ENCODE results near the gene NKAIN4. TPM values are rescaled to one million over a fixed set of nuclear protein-coding genes. Genes with fewer than 3 reads are reported as not detected.
"Not testable (repeated sequence)": the region's sequence is repeated elsewhere in the genome, so short reads cannot be mapped to it uniquely, and the experiment has no call there.

NKAIN4 gene
- total and polyA plus RNA-seq, 8 donors: 1.1 to 18.1 (median 7.8) TPM; not detected in 1

DNA sequence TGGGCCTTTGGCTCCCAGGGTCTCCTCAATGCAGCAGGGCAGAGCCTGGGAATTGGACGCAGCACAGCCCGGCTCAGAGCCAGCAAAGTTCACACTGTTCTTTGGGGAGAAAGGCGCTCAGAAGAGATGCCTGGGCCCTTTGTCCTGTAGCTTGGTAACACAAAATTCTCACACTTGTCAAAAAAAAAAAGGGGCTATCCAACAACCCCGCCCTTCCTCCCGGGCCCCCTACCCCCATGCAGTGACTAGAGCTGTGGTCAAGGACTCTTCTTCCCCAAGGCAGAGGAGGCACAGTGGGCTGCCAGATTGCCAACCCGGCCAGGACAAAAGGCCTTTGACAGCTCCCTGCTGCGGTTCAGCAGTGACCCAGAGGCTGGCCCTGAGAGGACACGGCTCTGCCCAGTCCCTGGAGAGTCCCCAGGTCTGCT lies 2.0 kb downstream of the NKAIN4 start:
- intact Hi-C loops (cut with DNase I): no loop called here
- H3K36me3 ChIP-seq: no peaks in the 10 kb centered on the region
- no peaks in the 10 kb centered on the region for H3K9me3 ChIP-seq
- DNase-seq: no peak
- ATAC-seq: no peak
- H3K4me1 ChIP-seq: peaks cover 0 to 11% of the 10 kb centered on the region in 2 donors
- TF ChIP-seq, protein P1, sequence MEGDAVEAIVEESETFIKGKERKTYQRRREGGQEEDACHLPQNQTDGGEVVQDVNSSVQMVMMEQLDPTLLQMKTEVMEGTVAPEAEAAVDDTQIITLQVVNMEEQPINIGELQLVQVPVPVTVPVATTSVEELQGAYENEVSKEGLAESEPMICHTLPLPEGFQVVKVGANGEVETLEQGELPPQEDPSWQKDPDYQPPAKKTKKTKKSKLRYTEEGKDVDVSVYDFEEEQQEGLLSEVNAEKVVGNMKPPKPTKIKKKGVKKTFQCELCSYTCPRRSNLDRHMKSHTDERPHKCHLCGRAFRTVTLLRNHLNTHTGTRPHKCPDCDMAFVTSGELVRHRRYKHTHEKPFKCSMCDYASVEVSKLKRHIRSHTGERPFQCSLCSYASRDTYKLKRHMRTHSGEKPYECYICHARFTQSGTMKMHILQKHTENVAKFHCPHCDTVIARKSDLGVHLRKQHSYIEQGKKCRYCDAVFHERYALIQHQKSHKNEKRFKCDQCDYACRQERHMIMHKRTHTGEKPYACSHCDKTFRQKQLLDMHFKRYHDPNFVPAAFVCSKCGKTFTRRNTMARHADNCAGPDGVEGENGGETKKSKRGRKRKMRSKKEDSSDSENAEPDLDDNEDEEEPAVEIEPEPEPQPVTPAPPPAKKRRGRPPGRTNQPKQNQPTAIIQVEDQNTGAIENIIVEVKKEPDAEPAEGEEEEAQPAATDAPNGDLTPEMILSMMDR (IDR thresholded peaks at IDR 0.05): no peak
- H3K27ac ChIP-seq: no peak overlapping the region
- no peak overlapping the region for H3K4me3 ChIP-seq
- peaks cover 48 to 97% of the 10 kb centered on the region in 2 donors for H3K27me3 ChIP-seq

DNA sequence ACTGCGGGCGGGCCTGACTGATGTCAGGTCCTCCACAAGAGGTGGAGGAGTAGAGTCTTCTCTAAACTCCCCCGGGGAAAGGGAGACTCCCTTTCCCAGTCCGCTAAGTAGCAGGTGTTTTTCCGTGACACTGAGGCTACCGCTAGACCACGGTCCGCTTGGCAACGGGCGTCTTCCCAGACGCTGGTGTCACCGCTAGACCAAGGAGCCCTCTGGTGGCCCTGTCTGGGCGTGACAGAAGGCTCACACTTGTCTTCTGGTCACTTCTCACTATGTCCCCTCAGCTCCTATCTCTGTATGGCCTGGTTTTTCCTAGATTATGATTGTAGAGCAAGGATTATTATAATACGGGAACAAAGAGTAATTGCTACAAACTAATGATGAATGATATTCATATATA lies 2.9 kb downstream of the NKAIN4 start:
- H3K4me3 ChIP-seq; intact Hi-C loops (cut with DNase I); DNase-seq; H3K36me3 ChIP-seq; ATAC-seq; H3K27ac ChIP-seq; H3K9me3 ChIP-seq: not testable (repeated sequence)
- peaks cover 0 to 11% of the 10 kb centered on the region in 2 donors for H3K4me1 ChIP-seq
- peaks cover 46 to 99% of the 10 kb centered on the region in 2 donors for H3K27me3 ChIP-seq

DNA sequence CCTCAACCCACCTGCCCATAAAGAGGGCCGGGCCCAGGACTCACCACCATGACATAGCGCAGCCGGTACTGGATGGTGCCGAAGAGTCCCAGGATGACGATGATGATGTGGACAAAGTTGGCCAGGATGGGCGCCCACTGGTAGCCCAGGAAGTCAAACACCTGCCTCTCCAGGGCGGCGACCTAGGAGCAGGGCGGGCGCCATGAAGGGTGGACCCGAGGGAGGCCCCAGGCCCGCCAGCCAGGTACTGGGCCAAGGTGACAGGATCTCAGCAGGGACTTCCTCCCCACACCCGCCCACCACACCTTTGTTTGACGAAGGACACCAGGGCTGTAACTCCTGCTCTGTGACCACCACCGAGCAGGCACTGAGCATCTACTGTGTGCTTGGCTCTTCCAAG lies 4.4 kb downstream of the NKAIN4 start:
- peaks cover 34 to 99% of the 10 kb centered on the region in 2 donors for H3K27me3 ChIP-seq
- no peak overlapping the region for H3K27ac ChIP-seq
- ATAC-seq (no peak), DNase-seq (no peak)
- intact Hi-C loops (cut with DNase I): no loop called here
- TF ChIP-seq, protein P1 (IDR thresholded peaks at IDR 0.05): no peak
- peaks cover 0 to 11% of the 10 kb centered on the region in 2 donors for H3K4me1 ChIP-seq
- H3K36me3 ChIP-seq: no peaks in the 10 kb centered on the region
- H3K9me3 ChIP-seq: no peaks in the 10 kb centered on the region
- no peak overlapping the region for H3K4me3 ChIP-seq

DNA sequence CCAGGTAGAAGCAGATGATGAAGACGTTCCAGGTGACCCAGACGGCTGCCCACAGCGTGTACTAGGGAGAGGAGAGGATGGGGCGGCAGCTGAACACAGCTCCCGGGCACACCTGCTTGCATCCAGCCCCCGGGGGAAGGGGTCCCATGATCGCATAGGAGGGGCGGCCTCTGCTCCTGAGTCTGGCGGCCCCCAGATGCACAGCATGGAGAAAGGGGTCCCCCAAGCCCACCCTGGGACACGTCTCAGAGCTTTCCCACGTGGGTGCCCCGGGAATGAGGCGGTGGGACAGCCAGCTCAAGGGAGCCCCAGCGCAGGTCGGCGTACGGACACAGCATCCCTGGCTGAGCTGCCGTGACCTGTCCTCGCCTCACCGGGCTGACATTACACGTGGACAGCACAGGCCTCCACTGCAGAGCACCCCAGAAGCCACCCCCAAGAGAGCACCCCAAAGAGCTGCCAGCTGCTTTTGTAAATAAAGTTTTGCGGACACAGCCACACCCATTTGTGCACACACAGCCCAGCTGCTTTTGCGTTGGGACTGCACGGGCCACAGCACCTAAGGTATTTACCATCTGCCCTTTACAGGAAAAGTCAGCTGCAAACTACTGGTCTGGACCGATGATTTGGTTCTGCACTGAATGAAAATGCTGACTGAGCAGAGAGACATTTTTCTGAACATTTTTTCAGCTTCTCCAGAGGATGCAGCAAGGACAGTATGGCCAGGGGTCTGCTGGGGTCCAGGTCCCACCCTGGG lies 5.2 kb downstream of the NKAIN4 start:
- TF ChIP-seq, protein P1 (IDR thresholded peaks at IDR 0.05): no peak
- Histone ChIP-seq H3K4me3 (no peak overlapping the region), H3K36me3 (no peaks in the 10 kb centered on the region), H3K4me1 (peaks cover 0 to 9% of the 10 kb centered on the region in 2 donors), H3K9me3 (no peaks in the 10 kb centered on the region), H3K27ac (no peak overlapping the region), H3K27me3 (peaks cover 25 to 99% of the 10 kb centered on the region in 2 donors)
- ATAC-seq (no peak), DNase-seq (no peak)
- intact Hi-C loops (cut with DNase I): no loop called here

DNA sequence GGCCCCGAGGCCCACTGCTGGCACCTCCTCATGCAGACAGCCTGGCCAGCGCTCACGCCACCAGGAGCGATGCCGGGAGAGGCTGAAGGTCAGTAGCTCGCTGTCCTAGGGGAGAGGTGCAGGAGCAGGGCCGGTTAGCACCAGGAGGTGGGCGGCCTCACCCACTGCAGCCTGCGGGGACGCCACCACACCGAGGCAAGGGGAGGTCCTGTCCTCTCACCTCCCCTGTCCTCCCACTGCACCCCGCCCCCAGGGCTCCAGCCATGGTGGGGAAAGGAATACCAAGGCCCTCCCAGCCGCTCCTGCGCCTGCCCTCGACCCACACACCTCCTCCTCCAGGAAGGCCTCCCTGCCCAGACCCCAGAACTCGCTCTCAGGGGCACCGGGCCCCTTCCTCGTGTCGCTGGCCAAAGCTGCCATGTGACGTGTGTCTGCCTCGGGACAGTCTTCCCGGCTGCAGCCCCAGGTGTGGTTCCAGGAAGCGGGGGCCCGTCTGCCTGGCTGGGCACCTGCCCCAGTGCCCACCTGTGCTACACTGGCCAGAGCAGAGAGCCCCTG lies 6.5 kb downstream of the NKAIN4 start:
- Histone ChIP-seq H3K4me1 (no peaks in the 10 kb centered on the region), H3K9me3 (no peaks in the 10 kb centered on the region), H3K27ac (no peak overlapping the region), H3K36me3 (no peaks in the 10 kb centered on the region), H3K27me3 (peaks cover 12 to 96% of the 10 kb centered on the region in 2 donors), H3K4me3 (no peak overlapping the region)
- TF ChIP-seq, protein P1 (IDR thresholded peaks at IDR 0.05): no peak
- intact Hi-C loops (cut with DNase I): no loop called here
- DNase-seq (no peak), ATAC-seq (no peak)
